NCI-H187 treated with DMSO at 0.1 percent for 48 hours (cell line): ENCODE data around the gene PRKN.

Experiments
- DNase-seq: peaks from one replicate; lab custom pipeline; 2025; lab: John Stamatoyannopoulos, UW

PRKN gene

DNA sequence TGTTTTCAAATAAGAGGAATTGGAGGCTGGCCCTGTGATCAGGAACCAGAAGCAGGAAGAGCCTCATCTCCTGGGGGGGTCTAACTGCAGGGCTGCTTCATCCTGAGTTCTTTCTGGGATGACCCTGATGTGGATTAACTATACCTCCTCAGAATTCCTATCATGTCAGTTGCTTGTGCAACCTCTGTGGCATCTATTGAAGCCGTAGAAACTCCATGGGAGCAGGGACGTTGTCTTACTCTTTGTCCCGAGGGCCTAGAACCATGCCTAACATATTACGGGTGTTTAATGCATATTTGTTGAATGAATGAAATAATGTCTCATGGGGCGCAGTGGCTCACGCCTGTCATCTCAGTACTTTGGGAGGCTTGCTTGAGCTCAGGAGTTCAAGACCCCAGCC lies 1343.6 kb downstream of the PRKN start:
- DNase-seq, result no peak

GRCh38 chr6:161379834-161380582 lies 1347.6 kb downstream of the PRKN start:
- no peak for DNase-seq

GRCh38 chr6:161378115-161378514 lies 1349.5 kb downstream of the PRKN start:
- DNase-seq, result no peak

DNA sequence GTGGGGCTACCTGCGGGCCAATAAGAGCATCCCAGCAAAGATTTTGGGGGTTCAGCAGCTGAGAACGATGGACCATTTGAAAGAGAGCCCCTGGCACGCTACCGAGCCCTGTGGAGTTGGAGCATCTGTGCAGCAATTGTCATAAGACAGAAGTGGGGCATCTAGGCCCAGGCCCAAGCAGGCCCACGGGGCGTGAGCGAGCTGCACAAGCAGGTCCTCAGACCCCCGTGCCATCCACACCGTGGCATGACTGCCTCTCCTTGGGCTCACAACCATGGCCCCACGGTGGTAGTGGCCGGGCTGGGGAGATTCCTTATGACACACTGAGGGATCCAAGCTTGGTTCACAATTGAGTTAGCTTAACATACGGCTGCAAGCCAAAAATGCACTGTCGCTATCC lies 1350.5 kb downstream of the PRKN start:
- DNase-seq, result no peak

- no peak for DNase-seq
These were observed 1351.2 kb downstream of the PRKN start for GRCh38 chr6:161376367-161376766.

GRCh38 chr6:161374971-161375873 lies 1352.3 kb downstream of the PRKN start:
- no peak for DNase-seq

DNA sequence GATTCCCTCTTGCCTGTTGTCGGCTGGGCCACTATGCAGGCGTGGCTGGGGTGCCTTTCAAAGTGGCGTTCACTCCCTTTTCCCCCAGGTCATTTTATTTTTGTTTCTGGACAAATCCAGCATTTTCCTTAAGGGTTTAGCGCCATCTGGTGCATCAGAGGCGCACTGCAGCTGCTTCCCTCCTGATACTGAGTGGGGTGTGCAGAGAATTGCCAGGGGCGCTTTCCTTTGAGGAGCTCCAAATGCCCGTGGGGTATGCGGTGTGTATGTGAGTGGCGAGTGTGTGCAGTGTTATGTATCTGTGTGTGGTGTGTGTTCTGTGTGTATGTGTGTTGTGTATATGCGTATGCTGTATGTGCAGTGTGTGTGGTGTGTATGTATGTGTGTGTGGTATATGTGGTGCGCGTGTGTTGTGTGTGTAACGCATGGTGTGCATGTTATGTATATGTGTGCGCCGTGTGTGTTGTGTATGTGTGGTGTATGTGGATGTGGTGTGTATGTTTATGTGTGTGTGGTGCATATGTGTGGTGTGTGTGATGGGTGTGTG lies 1353.6 kb downstream of the PRKN start:
- no peak for DNase-seq

DNA sequence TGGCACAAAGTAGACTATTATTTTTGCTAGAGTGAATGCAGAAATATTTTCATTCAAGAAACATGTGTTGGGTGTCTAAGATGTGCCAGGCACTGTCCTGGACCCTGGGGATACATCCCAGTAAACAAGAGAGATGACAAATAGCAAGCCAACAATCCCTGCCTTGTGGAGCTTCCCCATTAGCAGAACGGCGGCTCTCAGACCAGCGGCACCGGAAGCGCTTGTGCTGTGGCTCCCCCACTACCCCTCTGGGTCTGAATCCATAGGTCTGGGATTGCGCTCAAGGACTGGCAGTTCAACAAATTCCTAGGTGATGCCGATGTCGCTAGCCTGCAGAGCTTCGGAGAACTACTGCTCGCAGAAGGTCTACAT lies 1355.2 kb downstream of the PRKN start:
- DNase-seq, result no peak

GRCh38 chr6:161370880-161371279 lies 1356.7 kb downstream of the PRKN start:
- DNase-seq, result no peak

GRCh38 chr6:161369339-161369738 lies 1358.2 kb downstream of the PRKN start:
- DNase-seq, result no peak

DNA sequence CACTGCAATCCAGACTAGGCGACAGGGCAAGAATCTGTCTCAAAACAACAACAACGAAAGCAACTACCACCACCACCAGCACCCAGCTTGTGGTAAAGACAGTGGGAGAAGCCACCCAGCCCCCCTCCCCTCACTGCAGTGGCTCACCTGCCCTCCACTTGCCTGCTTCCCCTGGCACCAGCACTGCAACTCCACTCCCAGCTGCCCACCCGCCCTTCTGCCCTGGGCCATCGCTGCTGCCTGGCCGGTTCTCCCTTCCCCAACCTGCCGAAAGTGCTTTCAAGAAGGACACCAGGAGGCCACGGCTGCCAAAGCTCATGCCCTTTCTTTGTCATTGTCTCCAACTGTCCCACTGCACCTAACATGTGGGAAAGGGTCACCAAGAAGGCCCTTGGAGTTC lies 1359.1 kb downstream of the PRKN start:
- no peak for DNase-seq

DNA sequence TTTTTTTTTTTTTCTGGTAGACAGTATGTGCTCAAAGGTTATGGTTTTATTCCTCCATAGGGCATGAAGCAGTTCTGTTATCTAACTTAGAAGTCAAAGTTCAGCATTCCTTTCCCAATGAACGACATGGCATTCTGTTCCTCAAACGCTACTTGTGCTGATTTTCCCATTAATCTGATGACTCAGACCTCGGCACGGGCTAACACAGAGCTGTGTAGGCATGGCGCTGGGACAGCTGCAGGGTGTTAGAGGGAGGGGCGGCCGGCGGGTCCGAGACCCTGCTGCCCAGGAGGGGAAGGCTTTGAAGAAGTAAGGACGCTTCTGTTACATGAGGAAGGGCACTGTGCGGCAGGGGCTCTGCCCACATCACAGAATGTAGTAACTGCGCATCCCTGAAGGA lies 1360.1 kb downstream of the PRKN start:
- DNase-seq, result no peak

DNA sequence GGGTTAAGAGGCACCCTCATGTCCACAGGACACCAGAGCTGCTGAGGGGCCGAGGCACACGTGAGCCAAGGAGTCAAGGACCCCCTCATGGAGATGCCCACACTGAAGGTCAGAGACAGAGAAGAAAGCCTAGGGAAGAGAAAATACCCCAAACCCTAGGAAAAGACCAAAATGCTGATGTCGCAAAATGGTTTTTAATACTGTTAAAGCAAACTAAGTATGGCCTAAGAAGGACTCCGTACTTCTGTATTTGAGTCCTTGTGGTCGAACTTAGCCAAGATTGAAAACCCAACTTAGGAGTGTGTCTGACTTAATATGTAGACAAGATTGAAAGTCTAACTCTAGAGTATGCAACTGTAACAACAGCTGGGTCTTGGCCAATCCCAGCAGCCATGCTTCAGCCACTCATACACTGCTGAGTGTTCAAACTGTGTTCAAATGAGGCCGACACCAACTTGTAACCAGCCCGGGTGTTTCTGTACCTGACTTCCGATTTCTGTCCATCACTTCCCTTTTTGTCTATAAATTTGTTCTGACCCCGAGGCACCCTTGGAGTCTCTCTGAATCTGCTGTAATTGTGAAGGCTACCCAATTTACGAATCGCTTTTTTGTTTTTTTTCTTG lies 1361.2 kb downstream of the PRKN start:
- DNase-seq, result no peak

DNA sequence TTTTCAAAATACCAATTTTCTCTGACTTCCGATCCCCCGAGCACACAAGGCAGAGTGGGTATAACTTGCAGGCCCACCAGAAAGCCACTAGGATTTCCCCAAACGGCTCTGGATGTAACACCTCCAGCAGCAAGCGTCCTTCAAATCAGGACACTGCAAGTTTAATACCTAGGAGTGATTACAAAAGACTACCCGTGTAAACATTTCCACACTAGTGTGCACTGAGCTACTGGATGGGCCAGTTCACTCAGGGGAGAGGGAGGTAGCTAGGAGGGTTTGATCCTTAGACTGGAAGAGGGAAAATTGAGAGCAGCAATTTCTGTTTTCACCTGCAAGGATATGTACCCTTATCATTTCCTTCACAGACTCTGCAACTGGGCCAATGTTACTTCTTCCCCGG lies 1361.9 kb downstream of the PRKN start:
- no peak for DNase-seq

DNA sequence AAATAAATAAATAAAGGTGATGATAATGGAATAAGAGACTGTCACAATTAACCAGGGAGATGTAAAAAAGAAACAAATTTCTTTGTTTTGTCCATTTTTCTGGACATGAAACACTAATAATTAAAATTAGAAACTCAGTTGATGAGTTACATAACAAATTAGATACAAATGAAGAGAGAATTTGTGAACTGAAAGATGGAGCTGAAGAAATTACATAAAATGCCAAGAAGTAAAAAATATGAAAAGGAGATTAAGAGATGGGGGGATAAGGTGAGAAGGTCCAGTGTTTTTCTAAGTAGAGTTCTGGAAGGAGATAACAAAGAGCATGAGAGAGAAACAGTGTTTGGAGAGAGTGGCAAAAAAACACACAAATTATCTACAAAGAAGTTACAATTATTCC lies 1364.3 kb downstream of the PRKN start:
- no peak for DNase-seq

- DNase-seq, result no peak
These were observed 1365.3 kb downstream of the PRKN start for GRCh38 chr6:161362266-161362665.

GRCh38 chr6:161361529-161361928 lies 1366.0 kb downstream of the PRKN start:
- no peak for DNase-seq

- no peak for DNase-seq
These were observed 1367.0 kb downstream of the PRKN start for GRCh38 chr6:161360520-161360919.

DNA sequence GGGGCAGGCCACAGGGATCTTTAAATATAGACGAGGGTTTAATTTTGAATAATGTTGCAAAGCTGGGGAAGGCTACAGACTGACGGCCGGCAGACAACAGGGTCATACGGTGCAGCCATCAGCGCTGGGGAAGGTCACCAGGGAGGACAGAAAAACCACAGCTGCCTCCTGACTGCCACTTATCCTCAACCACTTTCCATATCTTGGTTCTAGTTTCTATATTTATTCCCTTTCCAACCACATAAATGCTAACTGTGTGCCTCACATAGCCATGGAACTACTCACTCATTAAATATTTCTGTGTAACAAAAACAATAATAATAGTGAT lies 1368.0 kb downstream of the PRKN start:
- no peak for DNase-seq

GRCh38 chr6:161356167-161356854 lies 1371.3 kb downstream of the PRKN start:
- no peak for DNase-seq

DNA sequence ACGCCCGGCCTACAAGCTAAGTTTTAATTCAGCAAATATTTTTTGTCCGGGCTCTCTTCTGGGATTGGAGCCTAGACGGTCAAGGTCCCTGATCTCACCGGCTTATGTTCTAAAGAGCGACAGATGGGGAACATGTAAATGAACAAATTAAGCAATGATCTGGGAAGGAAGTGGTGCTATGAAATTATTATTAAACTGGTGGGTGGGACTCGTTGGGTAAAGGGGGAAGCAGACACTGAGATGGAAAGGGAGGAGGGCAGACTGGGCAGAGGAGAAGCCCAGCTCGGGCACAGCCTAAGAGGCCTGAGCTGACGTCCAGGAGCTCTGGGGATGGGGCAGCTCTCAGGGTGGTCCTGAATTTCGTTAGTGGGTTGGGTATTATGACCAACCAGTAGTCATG lies 1371.9 kb downstream of the PRKN start:
- no peak for DNase-seq

- DNase-seq, result no peak
These were observed 1372.6 kb downstream of the PRKN start for GRCh38 chr6:161354956-161355355.
